Suppressor macrophage treated with lipopolysaccharide for 4 hours (primary cell): ENCODE data around the gene ANKRD12.
A peak's percentile ranks its signal among the peaks of the same experiment; 100 is the strongest.

ENCODE experiments used
- DNase-seq: peaks from one replicate; pipeline ENCODE4 v3.0.0-alpha.2; 2020

Gene ANKRD12

DNA sequence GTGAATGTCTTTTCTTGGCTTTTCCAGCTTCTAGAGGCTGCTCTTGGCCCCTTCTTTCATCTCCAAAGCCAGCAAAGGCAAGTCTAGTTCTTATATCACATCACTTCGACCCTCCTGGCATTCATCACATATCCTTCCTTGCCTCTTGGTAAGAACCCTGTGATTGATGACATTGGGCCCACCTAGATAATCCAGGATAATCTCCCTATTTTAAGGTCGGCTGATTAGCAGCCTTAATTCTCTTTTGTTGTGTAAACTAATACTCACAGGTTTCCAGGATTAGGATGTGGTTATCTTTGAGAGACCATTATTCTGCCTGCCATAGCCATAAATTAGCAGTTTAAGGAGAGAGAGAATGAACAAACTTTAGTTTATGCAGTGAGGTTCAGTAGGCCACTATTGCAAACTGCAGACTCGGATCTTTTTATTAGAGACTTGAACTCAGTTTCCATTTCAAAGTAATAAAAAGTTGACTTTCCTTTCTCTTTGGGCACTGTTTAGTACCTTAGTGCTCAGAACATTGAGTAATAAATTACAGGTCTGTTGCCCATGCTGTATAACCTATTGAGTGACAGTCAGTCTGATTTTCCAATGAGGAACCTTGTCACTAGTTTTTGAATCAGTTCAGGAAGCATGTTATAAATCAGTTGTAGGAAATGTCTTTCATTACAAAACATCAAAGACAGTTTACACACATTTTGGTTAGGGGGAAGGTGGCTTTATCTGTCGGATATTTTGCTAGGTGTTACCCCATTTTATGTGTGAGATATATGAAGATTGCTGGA, 29.6 kb upstream of the ANKRD12 start:
- no peak for DNase-seq

DNA sequence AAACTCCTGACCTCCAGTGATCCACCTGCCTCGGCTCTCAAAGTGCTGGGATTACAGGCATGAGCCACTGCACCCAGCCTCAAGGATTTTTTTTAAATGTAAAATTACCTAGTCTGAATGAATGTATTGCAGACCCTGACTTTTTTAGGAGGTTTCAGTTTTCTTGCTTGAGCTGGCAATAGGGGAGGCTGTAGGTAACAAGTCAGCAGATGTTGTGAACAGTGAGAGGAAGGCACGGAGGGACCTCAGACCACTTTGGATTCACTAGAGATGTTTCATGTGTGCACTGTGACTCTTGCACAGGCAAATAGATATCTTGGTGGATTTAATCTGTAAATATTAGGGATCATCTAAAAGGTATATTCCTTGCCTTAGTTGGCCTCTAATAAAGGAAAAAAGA, 27.7 kb upstream of the ANKRD12 start:
- DNase-seq, result no peak

DNA sequence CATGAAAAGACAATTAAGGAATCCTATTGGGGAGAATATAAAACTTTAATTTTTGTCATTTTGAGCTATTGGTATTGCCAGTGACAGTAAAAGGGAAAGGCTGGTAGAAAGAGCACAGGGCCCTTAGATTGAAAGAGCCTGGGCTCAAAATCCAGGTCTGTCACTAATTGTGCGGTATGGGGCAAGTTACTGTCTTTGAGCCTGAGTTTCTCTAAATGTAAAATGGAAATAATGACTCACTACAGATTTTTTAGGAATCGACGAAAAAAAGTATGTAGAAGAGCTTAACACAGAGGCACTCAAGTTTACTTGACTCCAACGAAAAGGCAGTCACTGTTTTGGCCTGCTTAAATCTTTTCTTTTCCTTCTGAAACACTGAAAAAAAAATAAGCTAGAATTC, 27.1 kb upstream of the ANKRD12 start:
- DNase-seq, result no peak

DNA sequence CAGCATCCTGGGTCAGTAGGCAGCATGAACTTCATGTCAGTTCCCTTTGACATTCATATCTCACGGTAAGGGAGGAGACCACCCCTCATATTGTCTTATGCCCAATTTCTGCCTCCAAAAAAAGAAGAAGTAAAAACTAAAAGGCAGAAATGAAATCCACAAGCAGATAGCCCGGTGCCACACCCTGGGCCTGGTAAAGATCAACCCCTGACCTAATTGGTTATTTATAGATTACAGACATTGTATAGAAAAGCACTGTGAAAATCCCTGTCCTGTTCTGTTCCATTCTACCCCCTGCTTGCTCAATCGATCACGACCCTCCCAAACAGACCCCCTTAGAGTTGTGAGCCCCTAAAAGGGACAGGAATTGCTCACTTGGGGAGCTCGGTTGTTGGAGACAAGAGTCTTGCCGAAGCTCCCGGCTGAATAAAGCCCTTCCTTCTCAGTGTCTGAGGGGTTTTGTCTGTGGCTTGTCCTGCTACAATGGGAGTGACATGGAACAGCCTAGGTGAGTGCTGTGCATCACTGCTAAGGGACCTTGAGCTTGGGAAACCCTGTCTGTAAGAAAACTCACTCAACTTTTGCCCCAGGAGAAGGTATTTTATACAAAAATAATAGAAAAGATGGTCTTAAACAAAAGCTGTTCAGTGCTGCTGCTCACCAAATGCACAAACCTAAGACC, 23.0 kb upstream of the ANKRD12 start:
- no peak for DNase-seq

DNA sequence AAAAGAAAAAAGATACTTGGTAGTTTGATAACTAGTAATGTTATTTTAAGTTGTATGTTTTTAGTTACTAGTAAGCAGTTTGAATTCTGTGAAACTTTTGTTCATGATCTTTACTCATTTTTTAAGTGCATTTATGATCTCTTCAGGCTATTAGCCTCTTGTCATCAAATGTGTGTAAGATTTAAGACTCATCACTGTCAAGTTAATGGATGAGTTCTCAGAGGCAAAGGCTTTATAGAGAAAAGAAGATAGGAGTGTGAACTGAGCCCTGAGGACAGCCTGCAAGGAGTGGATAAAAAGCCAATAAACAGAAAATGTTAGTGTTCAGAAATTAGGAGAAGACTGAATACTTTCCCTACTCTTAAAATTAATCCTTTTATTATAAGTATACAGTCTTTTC, 20.6 kb upstream of the ANKRD12 start:
- no peak for DNase-seq

DNA sequence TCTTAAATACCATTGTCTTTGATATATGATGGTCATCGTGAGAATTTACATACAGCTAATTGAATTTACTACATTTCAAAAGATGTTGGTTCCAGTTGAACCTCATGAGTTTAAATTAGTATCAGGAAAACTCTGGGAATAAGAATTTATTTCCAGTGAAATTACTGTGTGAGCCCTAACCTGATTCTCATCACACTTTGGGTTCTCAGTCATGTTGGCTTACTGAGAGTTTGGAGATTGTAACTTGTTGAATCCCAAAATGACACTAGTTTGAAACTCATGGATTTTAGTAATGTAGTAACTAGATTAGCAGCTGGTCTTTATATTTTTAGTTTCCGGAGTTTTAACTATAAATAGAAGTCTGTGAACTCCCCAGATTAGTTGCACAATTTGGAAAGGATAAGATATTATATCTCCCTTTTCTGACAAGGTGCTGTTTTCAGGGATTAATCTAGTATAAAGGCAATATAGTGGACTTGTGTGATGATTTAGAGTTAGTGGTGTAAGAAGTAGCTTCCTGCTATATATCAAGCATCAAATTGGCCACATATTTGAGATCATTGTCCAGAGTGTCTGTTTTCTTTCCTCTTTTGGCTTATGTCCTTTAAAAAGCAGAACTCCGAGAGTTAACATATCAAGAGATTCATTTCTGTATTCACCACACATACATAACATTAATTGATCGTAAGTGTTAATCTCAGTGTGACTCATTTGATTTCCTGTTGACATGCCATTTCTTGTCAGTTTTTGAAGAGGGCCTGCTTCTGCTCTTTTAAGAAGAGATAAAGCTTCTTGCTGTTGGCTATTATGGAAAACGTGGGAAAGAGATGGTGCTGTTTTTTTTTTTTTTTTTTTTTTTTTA, 18.4 kb upstream of the ANKRD12 start:
- peak; percentile 76 for DNase-seq

DNA sequence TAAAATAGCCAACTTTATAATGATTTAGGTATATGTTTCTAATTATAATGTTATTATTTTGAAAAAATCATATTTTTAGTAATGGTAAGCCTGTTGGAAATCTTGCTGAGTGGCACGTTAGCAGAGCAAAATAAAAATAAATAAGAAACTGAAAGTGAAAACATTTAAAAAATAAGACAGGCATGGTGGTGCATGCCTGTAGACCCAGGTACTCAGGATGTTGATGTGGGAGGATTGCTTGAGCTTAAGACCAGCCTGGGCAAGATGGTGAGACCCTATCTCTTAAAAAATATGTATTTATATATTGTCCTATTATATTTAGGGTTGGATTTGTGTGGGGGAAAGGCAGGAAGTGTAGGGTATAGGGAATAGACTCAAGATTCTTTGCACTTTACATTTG, 15.8 kb upstream of the ANKRD12 start:
- no peak for DNase-seq

DNA sequence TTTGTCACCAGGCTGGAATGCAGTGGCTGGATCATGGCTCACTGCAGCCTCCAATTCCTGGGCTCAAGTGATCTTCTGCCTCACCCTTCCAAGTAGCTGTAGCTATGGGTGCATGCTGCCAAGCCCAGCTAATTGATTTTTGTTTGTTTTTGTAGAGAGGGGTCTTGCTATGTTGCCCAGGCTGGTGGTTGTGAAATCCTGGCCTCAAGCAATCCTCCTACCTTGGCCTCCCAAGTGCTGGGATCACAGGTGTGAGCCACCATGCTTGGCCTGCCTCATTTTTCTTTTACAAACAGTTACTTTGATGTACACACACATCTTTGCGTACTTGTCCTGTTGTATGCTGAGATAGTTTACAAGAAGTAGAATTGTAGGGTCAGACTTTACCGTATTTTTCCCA, 13.1 kb upstream of the ANKRD12 start:
- no peak for DNase-seq

DNA sequence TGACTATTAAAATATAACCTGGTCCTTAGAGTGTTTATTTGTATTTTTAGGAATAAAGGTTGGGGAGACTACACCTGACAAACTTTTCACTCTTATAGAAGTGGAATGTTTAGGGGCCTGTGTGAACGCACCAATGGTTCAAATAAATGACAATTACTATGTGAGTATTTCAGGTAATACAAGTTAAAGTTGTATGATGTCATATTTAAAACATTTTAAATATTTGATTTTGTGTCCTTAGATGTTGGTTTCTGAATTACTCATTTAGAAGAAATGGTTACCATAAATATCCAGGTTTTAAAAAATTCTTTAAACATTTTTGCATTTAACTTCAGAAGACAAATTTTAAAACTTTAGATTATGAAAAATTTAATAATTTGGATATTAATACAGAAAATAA, 11.8 kb upstream of the ANKRD12 start:
- DNase-seq, result no peak

DNA sequence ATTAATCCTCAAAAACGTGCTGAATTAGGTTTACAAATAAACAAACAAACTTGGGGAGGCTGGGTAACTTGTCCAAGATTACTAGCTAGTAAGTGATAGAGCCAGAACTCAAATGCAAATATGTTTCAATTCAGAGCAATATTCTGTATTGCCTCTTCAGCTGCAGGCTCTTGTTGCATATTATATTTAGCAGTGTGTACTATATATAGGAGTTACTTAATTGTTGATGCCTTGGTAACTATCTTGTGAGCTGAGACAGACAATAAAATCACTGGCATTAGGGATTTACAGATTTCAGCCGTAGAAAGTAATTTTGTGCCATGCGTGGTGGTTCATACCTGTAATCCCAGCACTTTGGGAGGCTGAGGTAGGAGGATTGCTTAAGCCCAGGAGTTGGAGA, 10.2 kb upstream of the ANKRD12 start:
- DNase-seq, result no peak

DNA sequence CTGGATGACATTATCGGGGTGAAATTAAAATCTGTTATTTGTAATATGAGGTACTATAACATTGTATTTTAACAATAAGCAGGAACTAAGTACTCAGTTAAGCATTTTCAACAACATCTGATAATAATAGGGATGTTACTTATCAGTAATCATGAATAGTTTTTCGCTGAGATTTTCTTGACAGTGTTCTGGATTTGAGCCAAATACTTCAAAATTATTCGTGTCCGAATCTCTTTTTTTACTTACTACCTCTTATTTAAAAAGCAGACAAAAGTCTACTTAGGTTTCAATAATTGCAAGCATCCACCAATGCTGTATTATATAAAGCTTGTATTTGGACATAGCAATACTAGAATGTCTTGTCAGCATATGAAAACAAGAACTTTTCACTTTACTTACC, 6.4 kb upstream of the ANKRD12 start:
- DNase-seq, result no peak

DNA sequence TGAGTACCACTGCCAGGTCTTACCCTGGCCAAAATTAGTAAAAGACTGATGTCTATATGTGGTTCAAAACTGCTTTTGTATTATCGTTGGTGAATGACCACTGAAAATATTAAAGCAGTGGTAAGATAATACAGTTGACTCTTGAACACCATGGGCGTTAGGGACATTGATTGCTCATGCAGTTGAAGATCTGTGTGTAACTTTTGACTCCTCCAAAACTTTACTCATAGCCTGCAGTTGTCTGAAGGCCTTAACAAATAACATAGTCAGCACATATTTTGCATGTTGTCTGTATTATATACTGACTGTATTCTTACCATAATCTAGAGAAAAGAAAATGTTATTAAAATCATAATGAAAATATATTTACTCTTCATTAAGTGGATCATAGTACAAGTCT, 5.8 kb upstream of the ANKRD12 start:
- DNase-seq, result no peak

DNA sequence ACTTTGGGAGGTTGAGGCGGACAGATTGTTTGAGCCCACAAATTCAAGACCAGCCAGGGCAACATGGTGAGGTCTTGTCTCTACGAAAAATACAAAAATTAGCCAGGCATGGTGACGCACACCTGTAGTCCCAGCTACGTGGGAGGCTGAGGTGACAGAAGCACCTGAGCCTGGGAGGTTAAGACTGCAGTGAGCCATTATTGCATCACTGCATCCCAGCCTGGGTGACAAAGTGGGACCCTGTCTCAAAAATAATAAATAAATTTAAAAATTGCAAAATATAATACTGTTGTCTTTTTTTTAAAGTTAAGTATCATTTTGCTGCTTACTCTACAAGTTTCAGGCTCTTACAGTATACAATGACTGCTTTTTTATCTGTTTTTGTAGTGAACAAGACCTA, 4.0 kb upstream of the ANKRD12 start:
- no peak for DNase-seq

DNA sequence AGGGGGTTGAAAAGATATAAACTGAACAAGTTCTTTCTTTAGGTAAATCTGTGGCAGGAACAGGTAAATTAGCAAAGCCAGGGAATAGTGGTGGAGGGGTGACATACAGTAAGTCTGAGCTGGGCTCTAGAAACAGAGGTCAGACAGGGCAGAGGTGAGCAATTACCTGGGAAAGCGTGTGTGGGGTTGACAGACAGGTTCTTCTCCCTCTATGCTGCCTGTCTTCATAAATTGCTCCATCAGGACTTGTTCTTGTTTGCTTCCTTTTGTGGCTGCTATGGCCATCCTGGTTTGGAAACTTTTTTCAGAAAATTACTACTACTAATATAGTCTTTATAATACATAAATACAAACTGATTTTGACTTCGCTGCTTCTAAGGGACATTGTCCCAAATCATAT, 3.4 kb upstream of the ANKRD12 start:
- no peak for DNase-seq

DNA sequence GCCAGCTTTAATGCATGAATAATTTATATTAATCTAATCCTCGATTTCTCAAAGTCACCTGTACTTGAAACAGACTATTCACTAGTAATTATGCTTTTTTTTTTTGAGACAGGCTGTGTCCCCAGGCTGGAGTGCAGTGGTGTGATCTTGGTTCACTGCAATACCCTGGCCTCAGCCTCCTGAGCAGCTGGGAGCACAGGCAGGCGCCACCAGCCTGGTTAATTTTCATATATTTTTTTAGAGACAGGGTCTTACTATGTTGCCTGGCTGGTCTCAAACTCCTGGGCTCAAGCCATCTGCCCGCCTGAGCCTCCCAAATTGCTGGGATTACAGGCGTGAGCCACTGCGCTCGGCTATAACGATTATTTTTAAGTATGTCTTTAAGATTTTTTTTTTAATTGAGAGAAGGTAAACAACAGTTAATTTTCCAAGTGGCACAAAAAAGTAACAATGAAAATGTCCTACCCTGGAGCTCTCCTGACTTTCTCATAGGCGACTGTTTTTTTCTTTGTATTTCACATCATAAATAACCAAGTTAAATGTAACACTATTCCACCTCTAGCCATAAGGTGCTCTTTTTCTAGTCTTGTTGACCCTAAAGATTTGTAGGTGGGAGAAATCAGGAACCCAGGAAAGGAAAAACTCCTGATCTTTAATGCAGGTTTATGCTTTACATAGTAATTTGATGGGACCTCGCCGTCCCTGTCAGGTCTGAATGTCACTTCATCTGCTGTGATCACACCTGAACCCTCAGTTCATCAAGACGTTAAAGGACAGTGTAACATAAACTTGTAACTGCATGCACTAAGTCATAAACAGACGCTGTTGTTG, 1.3 kb upstream of the ANKRD12 start:
- DNase-seq, result no peak

DNA sequence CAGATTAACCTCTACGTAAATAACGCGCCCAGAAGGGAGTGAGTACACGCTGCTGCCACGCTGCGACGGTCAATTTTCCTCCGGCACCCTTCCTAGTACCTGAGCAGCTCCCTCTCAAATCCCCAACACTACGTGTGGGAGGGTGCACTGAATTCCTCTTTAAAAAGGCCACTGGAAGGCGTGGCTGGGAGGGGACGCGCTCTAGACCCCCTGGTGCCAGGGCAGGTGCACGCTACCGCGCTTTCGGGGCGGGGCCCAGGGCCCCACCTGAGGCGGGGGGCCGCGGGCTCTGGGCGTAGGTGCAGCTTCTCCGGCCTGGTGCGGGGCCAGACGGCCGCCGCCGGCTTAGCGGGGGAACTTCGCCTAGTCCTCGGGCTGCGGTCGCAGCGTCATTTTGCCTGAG, 668 bp upstream of the ANKRD12 start:
- DNase-seq, result no peak

DNA sequence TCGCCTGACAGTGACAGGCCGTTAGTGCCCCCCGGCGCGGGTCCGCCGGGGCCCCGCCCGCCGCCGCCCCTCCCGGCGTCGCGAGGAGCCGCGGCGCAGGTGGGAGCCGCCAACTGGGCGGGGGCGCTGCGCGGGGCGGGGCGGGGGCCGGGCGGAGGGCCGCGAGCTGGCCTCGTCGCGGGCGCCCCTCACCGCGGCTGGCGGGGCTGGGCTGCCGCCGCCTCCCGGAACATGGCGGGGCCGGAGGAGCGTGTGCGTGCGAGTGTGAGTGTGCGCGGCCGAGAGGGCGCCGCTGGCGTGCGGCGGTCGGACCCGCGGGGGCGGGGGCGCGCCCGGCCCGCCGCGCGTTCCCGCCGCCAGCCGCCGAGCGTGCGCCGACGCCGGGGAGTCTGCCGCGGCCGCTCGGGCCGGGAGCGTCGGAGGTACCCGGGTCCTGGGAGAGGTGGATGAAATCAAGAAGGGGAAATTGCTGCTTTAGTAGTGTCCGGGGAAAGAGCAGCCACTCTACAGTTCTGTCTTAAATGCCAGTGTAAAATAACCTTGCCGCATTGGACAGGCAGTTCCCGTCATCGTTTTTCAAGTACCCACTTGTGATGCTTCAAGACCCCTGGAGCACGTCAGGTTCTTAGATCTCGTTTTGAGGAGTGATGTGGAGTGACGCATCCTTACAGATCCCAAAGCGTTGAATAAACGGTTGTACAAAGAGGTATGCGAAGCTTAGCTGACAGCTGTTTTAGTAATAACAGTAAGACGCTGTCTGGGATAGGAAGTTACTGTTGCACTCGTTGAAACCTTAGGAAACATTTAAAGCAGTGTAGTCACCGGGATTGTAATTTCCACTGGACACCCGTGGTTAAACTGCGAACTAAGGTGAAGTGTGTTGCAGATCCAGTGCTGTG, 836 bp downstream of the ANKRD12 start:
- peak; percentile 85 for DNase-seq

DNA sequence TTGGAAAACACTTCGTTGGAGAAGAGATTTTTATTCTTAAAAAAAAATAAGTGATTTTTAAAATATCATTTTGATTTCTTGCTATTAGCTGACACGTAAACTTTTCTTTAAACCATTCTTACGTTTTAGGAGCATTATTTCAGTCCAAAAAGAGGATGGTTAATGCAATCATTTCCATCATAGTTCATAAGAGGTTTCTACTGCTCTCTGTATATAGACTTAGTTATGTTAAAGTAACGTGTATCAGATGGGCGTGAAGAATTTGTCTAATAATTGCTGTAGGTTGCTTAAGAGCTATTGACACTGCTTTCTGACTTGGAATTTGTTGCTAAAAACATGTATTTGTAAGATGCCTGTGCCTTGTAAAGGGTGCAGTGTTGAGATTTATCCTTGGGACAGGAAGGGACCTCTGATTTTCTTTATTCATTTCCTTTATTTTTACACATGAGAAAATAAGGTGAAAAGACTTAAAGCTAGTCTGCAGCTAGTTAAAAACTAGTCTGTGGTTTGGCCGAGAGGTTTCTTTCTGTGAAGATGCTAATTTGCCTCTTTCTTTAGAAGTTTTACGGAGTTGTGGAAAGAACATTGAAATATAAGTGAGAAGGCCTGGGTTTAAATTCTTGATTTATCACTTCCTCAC, 2.9 kb downstream of the ANKRD12 start:
- no peak for DNase-seq

DNA sequence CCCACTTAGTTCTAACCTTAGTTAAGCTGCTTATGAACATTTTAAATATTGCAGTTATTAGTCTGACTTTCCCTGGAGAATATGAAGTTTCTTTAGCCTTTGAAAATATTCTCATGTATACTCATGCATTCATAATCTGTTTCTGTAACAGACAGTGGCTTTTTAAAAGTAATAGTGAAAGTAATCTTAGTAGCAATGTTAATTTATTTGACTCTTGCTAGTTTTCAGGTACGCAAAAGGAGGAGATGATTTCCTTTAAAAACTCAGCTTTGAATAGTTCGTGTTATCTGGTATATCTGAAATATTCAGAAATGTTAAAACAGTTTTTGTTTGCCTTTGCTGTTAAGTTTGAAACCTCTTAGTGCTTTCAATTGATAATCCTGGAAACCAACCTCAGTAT, 3.8 kb downstream of the ANKRD12 start:
- DNase-seq, result no peak

DNA sequence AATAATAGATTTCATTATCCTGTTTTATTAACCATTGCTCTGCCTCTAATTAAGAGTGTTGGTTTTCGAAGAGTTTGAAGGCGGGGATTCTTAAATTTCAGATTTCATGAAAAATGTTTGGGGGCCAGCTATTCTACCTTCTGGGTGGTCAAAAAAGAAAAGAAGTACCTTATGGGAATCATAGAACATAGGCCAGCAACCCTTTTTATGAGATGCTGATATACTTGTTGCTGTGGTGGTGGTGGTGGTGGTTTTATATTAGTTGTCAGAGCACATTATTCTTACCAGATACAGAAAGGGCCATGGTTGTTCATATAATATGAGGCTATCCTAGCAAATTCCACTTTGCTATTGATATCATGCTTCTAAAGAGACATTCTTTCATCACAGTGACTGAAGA, 4.4 kb downstream of the ANKRD12 start:
- DNase-seq, result no peak

DNA sequence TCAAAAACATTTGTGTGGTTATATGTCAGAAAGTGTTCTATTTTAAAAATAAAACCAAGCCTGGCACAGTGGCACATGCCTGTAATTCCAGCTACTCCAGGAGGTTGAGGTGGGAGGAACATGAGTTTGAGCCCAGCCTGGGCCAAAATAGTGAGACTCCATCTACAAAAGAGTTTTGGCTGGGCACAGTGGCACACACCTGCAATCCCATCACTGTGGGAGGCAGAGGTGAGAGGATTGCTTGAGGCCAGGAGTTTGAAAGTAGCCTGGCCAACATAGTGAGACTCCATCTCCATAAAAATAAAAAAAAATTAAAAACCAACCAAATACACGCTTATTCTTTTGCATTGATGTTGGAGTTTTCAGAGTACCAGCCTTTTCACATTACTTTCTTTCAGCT, 9.6 kb downstream of the ANKRD12 start:
- no peak for DNase-seq
